H7 (cell line): ENCODE data around the gene AHR. TPM values are rescaled to one million over a fixed set of nuclear protein-coding genes. Genes with fewer than 3 reads are reported as not detected.
"Not testable (repeated sequence)": the region's sequence is repeated elsewhere in the genome, so short reads cannot be mapped to it uniquely, and the experiment has no call there.

Experiments
- DNase-seq: peaks from one replicate; pipeline ENCODE4 v3.0.0; 2012
- H3K27me3 ChIP-seq: 2 replicates; pipeline ENCODE4 v1.6.0; 2011; ENCODE audit warnings: mild to moderate bottlenecking, low read length; ENCODE audit not compliant: control insufficient read depth, insufficient read depth
- H3K36me3 ChIP-seq: replicated peaks from 2 replicates; pipeline ENCODE4 v1.5.1; 2011; ENCODE audit warnings: low read length; ENCODE audit not compliant: control insufficient read depth, insufficient read depth
- H3K4me3 ChIP-seq: 2 replicates; pipeline ENCODE4 v1.5.1; 2011; ENCODE audit warnings: low read depth, mild to moderate bottlenecking, control low read depth, low read length, moderate library complexity; ENCODE audit not compliant: insufficient read depth
- total RNA-seq: library from RNA; depleted of rRNA; stranded (reverse); fragments of >200 nt; shearing (Covaris generic); gene quantifications from 2 replicates; pipeline ENCODE4 v1.2.3, GENCODE V29; 2014

Gene AHR
- total RNA-seq, 1 experiment from 2014 or later = 5.3 TPM

DNA sequence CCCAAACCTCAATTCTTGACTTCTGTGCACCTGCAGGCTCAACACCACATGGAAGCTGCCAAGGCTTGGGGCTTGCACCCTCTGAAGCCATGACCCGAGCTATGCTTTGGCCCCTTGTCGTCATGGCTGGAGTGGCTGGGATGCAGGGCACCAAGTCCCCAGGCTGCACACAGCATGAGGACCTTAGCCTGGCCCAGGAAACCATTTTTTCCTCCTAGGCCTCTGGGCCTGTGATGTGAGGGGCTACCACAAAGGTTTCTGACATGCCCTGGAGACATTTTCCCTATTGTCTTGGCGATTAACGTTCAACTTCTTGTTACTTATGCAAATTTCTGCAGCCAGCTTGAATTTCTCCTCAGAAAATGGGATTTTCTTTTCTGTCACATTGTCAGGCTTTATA is 96.1 kb downstream of the AHR start:
- H3K27me3 ChIP-seq, DNase-seq, H3K4me3 ChIP-seq, H3K36me3 ChIP-seq: not testable (repeated sequence)
